ENCODE measurements around the gene CNFN.
"Not testable (repeated sequence)": the region's sequence is repeated elsewhere in the genome, so short reads cannot be mapped to it uniquely, and the experiment has no call there.

Gene CNFN

GRCh38 chr19:42343344-42344110, 46.6 kb downstream of the CNFN start:
- ATAC-seq: no peak
- TF ChIP-seq CREB5 (CRISPR knock-in tag; IDR thresholded peaks at IDR 0.05; ENCODE audit: low read depth) (no peak), TCF4 (CRISPR knock-in tag; IDR thresholded peaks at IDR 0.05; ENCODE audit: borderline replicate concordance) (no peak), TOX (CRISPR knock-in tag; IDR thresholded peaks at IDR 0.05; ENCODE audit: borderline replicate concordance) (no peak), ZNF8 (CRISPR knock-in tag; IDR thresholded peaks at IDR 0.05) (no peak), POU6F1 (CRISPR knock-in tag; IDR thresholded peaks at IDR 0.05; ENCODE audit: borderline replicate concordance, low read depth) (no peak), TSHZ2 (CRISPR knock-in tag; IDR thresholded peaks at IDR 0.05) (no peak), ISL1 (CRISPR knock-in tag; IDR thresholded peaks at IDR 0.05) (no peak), ZFP3 (CRISPR knock-in tag; IDR thresholded peaks at IDR 0.05) (no peak), CSRNP3 (CRISPR knock-in tag; IDR thresholded peaks at IDR 0.05) (no peak), SNAI2 (CRISPR knock-in tag; IDR thresholded peaks at IDR 0.05) (no peak), GLIS3 (CRISPR knock-in tag; IDR thresholded peaks at IDR 0.05) (no peak)

DNA sequence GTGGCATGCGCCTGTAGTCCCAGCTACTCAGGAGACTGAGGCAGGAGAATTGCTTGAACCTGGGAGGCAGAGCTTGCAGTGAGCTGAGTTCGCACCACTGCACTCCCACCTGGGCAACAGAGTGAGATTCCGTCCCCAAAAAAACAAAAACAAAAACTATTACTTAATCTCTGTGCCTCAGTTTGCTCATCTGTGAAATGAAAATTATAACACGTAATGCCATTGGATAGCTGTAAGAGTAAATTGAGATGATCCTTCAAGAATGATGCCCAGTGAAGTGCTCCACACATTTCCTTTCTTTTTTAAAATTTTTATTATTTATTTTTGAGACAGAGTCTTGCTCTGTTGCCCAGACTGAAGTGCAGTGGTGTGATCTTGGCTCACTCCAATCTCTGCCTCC, 50.2 kb downstream of the CNFN start:
- ATAC-seq: not testable (repeated sequence)

DNA sequence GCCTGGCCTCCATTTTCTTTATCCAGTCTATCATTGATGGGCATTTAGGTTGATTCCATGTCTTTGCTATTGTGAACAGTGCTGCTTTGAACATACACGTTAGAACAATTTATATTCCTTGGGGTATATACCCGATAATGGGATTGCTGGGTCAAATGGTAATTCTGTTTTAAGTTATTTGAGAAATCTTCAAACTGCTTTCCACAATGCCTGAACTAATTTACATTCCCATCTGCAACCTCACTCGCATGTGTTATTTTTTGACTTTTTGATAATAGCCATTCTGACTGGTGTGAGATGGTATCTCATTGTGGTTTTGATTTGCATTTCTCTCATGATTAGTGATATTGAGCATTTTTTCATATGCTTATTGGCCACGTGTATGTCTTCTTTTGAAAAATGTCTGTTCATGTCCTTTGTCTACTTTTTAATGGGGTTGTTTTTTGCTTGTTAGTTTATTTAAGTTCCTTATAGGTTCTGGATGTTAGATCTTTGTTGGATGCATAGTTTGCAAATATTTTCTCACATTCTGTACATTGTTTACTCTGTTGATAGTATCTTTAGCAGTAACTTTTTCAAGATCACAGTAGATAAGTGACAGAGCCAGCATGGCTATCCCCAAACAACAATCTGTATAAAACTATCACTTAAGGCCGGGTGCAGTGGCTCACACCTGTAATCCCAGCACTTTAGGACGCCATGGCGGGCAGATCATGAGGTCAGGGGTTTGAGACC, 50.8 kb downstream of the CNFN start:
- not testable (repeated sequence) for ATAC-seq
